ENCODE results near the gene WDR45B.
"Not testable (repeated sequence)": the region's sequence is repeated elsewhere in the genome, so short reads cannot be mapped to it uniquely, and the experiment has no call there.

The WDR45B gene

GRCh38 chr17:82655523-82655922 is 7.3 kb upstream of the WDR45B start:
- no peak for DNase-seq

- no peak for DNase-seq
Measured at GRCh38 chr17:82655038-82655479, 6.8 kb upstream of the WDR45B start.

GRCh38 chr17:82654611-82655010 is 6.4 kb upstream of the WDR45B start:
- not testable (repeated sequence) for DNase-seq

- no peak for DNase-seq
Measured at GRCh38 chr17:82653651-82654528, 5.6 kb upstream of the WDR45B start.

GRCh38 chr17:82650723-82651122 is 2.5 kb upstream of the WDR45B start:
- DNase-seq: no peak

- no peak for DNase-seq
Measured at GRCh38 chr17:82649501-82650261, 1.4 kb upstream of the WDR45B start.

GRCh38 chr17:82648742-82649331 is 593 bp upstream of the WDR45B start:
- DNase-seq: no peak

- DNase-seq: no peak
Measured at GRCh38 chr17:82647593-82648164, 565 bp downstream of the WDR45B start.

GRCh38 chr17:82645516-82645915 is 2.7 kb downstream of the WDR45B start:
- DNase-seq: no peak

GRCh38 chr17:82644148-82644547 is 4.1 kb downstream of the WDR45B start:
- DNase-seq: no peak

- no peak for DNase-seq
Measured at GRCh38 chr17:82642022-82642421, 6.2 kb downstream of the WDR45B start.

- no peak for DNase-seq
Measured at GRCh38 chr17:82640036-82640435, 8.2 kb downstream of the WDR45B start.

GRCh38 chr17:82639628-82640027 is 8.6 kb downstream of the WDR45B start:
- DNase-seq: no peak

GRCh38 chr17:82638183-82638773 is 10.0 kb downstream of the WDR45B start:
- no peak for DNase-seq

- no peak for DNase-seq
Measured at GRCh38 chr17:82636626-82637598, 11.3 kb downstream of the WDR45B start.

- no peak for DNase-seq
Measured at GRCh38 chr17:82633343-82633742, 14.9 kb downstream of the WDR45B start.

GRCh38 chr17:82632451-82632850 is 15.8 kb downstream of the WDR45B start:
- DNase-seq: no peak

- no peak for DNase-seq
Measured at GRCh38 chr17:82631544-82631943, 16.7 kb downstream of the WDR45B start.

- no peak for DNase-seq
Measured at GRCh38 chr17:82630212-82630611, 18.0 kb downstream of the WDR45B start.

GRCh38 chr17:82629748-82630147 is 18.5 kb downstream of the WDR45B start:
- no peak for DNase-seq

GRCh38 chr17:82627405-82627804 is 20.8 kb downstream of the WDR45B start:
- DNase-seq: no peak

- no peak for DNase-seq
Measured at GRCh38 chr17:82623707-82624106, 24.5 kb downstream of the WDR45B start.
